NCI-H2081 (cell line): ENCODE results near the gene SSUH2.

ENCODE experiments used
- DNase-seq, 2 experiments: peaks; one replicate each; lab custom pipeline; 2025; lab: John Stamatoyannopoulos, UW

SSUH2 gene

GRCh38 chr3:8640223-8640622, 4.4 kb downstream of the SSUH2 start:
- DNase-seq = no peak

- no peak for DNase-seq
These were observed 5.0 kb downstream of the SSUH2 start for GRCh38 chr3:8639659-8640000.

- no peak for DNase-seq
These were observed 5.5 kb downstream of the SSUH2 start for GRCh38 chr3:8638994-8639658.

- DNase-seq = no peak
These were observed 7.2 kb downstream of the SSUH2 start for GRCh38 chr3:8637348-8637747.

- DNase-seq = no peak
These were observed 9.0 kb downstream of the SSUH2 start for GRCh38 chr3:8635631-8636030.

GRCh38 chr3:8635125-8635524, 9.5 kb downstream of the SSUH2 start:
- no peak for DNase-seq

- DNase-seq = no peak
These were observed 12.0 kb downstream of the SSUH2 start for GRCh38 chr3:8632402-8633237.

GRCh38 chr3:8631661-8632060, 12.9 kb downstream of the SSUH2 start:
- no peak for DNase-seq

- DNase-seq = no peak
These were observed 15.2 kb downstream of the SSUH2 start for GRCh38 chr3:8629151-8630021.

GRCh38 chr3:8627949-8628348, 16.6 kb downstream of the SSUH2 start:
- no peak for DNase-seq

- DNase-seq = no peak
These were observed 17.2 kb downstream of the SSUH2 start for GRCh38 chr3:8627201-8627940.

GRCh38 chr3:8625991-8626390, 18.6 kb downstream of the SSUH2 start:
- DNase-seq = no peak

GRCh38 chr3:8624612-8625011, 20.0 kb downstream of the SSUH2 start:
- no peak for DNase-seq

- DNase-seq = no peak
These were observed 20.9 kb downstream of the SSUH2 start for GRCh38 chr3:8623741-8624140.

GRCh38 chr3:8622873-8623691, 21.5 kb downstream of the SSUH2 start:
- DNase-seq = peak; percentile 13

- no peak for DNase-seq
These were observed 22.7 kb downstream of the SSUH2 start for GRCh38 chr3:8621872-8622271.

GRCh38 chr3:8621141-8621540, 23.5 kb downstream of the SSUH2 start:
- DNase-seq = no peak

- DNase-seq = no peak
These were observed 25.1 kb downstream of the SSUH2 start for GRCh38 chr3:8619548-8619947.

GRCh38 chr3:8618950-8619349, 25.6 kb downstream of the SSUH2 start:
- no peak for DNase-seq

GRCh38 chr3:8617921-8618320, 26.7 kb downstream of the SSUH2 start:
- no peak for DNase-seq

GRCh38 chr3:8610951-8611350, 33.6 kb downstream of the SSUH2 start:
- no peak for DNase-seq
